Measurements from ENCODE around the gene AKNAD1.

DNA sequence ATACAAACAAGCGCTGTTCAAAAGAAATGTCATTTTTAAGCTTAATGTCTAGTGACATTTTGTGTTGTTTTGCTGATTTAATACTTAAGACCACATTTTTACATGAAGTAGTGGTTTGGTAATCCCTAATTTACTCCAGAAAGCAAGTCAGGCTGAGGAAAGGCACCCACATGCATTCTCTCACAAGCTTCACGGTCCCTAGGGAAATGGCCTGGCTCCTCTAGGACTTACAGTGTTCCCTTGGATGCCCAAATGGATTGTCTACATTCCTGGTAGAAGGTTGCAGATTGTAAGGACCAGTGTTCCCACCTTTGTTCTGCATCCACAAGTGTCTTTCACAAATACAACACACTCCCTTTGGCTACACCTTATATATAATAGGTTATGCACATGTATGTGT, 29.4 kb upstream of the AKNAD1 start:
- TF ChIP-seq POLR2AphosphoS5 (IDR thresholded peaks at IDR 0.05; ENCODE audit: low read depth, low read length) (no peak), TAF1 (IDR thresholded peaks at IDR 0.05; ENCODE audit: borderline replicate concordance, insufficient read depth, low read length) (no peak), SIN3A (IDR thresholded peaks at IDR 0.05; ENCODE audit: borderline replicate concordance, insufficient read depth, low read length) (no peak), FOXP2 (optimal IDR thresholded peaks at IDR 0.05; ENCODE audit: borderline replicate concordance, extremely low read depth, extremely low read length, insufficient read depth) (no peak)
- TF ChIP-seq, protein P1, sequence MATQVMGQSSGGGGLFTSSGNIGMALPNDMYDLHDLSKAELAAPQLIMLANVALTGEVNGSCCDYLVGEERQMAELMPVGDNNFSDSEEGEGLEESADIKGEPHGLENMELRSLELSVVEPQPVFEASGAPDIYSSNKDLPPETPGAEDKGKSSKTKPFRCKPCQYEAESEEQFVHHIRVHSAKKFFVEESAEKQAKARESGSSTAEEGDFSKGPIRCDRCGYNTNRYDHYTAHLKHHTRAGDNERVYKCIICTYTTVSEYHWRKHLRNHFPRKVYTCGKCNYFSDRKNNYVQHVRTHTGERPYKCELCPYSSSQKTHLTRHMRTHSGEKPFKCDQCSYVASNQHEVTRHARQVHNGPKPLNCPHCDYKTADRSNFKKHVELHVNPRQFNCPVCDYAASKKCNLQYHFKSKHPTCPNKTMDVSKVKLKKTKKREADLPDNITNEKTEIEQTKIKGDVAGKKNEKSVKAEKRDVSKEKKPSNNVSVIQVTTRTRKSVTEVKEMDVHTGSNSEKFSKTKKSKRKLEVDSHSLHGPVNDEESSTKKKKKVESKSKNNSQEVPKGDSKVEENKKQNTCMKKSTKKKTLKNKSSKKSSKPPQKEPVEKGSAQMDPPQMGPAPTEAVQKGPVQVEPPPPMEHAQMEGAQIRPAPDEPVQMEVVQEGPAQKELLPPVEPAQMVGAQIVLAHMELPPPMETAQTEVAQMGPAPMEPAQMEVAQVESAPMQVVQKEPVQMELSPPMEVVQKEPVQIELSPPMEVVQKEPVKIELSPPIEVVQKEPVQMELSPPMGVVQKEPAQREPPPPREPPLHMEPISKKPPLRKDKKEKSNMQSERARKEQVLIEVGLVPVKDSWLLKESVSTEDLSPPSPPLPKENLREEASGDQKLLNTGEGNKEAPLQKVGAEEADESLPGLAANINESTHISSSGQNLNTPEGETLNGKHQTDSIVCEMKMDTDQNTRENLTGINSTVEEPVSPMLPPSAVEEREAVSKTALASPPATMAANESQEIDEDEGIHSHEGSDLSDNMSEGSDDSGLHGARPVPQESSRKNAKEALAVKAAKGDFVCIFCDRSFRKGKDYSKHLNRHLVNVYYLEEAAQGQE (IDR thresholded peaks at IDR 0.05; ENCODE audit: insufficient read depth in 1 of 2, low read depth in 2 of 2, low read length in 2 of 2), result no peak

Measured in PFSK-1 (cell line).